ENCODE data around the gene RBPJL.
A peak's percentile ranks its signal among the peaks of the same experiment; 100 is the strongest.

The RBPJL gene

GRCh38 chr20:45293041-45294002 is 13.3 kb upstream of the RBPJL start:
- Histone ChIP-seq H3K79me2 (ENCODE audit: insufficient read depth, low read depth) (no peaks in the 10 kb centered on the region), H4K20me1 (ENCODE audit: insufficient read depth) (no peaks in the 10 kb centered on the region), H3K4me1 (ENCODE audit: low read depth, poor library complexity, severe bottlenecking) (peaks cover 42% of the 10 kb centered on the region), H3K4me2 (peak overlapping the region; percentile 63), H3K27me3 (ENCODE audit: insufficient read depth, low read depth) (no peaks in the 10 kb centered on the region), H2AFZ (ENCODE audit: low read depth) (peak overlapping the region; percentile 97), H3K9ac (peak overlapping the region; percentile 91), H3K27ac (peak overlapping the region; percentile 83), H3K36me3 (ENCODE audit: insufficient read depth) (no peaks in the 10 kb centered on the region), H3K4me3 (IDR thresholded peaks at IDR 0.05; ENCODE audit: insufficient read depth, low read depth, low read length) (no peak overlapping the region)
- peak; percentile 90 for TF ChIP-seq CTCF (conservative IDR thresholded peaks at IDR 0.05; ENCODE audit: low read depth, low read length)

GRCh38 chr20:45294003-45294368 is 12.7 kb upstream of the RBPJL start:
- peak; percentile 69 for TF ChIP-seq CTCF (conservative IDR thresholded peaks at IDR 0.05; ENCODE audit: low read depth, low read length)
- H4K20me1 ChIP-seq (ENCODE audit: insufficient read depth): no peaks in the 10 kb centered on the region
- no peak overlapping the region for H3K9ac ChIP-seq
- H3K4me1 ChIP-seq (ENCODE audit: low read depth, poor library complexity, severe bottlenecking): peaks cover 42% of the 10 kb centered on the region
- H3K27me3 ChIP-seq (ENCODE audit: insufficient read depth, low read depth): no peaks in the 10 kb centered on the region
- no peak overlapping the region for H3K4me3 ChIP-seq (IDR thresholded peaks at IDR 0.05; ENCODE audit: insufficient read depth, low read depth, low read length)
- H3K79me2 ChIP-seq (ENCODE audit: insufficient read depth, low read depth): no peaks in the 10 kb centered on the region
- H3K36me3 ChIP-seq (ENCODE audit: insufficient read depth): no peaks in the 10 kb centered on the region
- H2AFZ ChIP-seq (ENCODE audit: low read depth): peak overlapping the region; percentile 97; the same call in 1 of the 2 replicates
- H3K27ac ChIP-seq: no peak overlapping the region
- H3K4me2 ChIP-seq: peak overlapping the region; percentile 63; the same call in 1 of the 2 replicates

- TF ChIP-seq CTCF (conservative IDR thresholded peaks at IDR 0.05; ENCODE audit: low read depth, low read length): no peak
- no peak overlapping the region for H3K27ac ChIP-seq
- H3K4me1 ChIP-seq (ENCODE audit: low read depth, poor library complexity, severe bottlenecking): peaks cover 41% of the 10 kb centered on the region
- H3K27me3 ChIP-seq (ENCODE audit: insufficient read depth, low read depth): no peaks in the 10 kb centered on the region
- no peaks in the 10 kb centered on the region for H3K36me3 ChIP-seq (ENCODE audit: insufficient read depth)
- no peak overlapping the region for H2AFZ ChIP-seq (ENCODE audit: low read depth)
- H3K79me2 ChIP-seq (ENCODE audit: insufficient read depth, low read depth): no peaks in the 10 kb centered on the region
- H3K9ac ChIP-seq: no peak overlapping the region
- no peak overlapping the region for H3K4me3 ChIP-seq (IDR thresholded peaks at IDR 0.05; ENCODE audit: insufficient read depth, low read depth, low read length)
- no peaks in the 10 kb centered on the region for H4K20me1 ChIP-seq (ENCODE audit: insufficient read depth)
- no peak overlapping the region for H3K4me2 ChIP-seq
These were observed 12.0 kb upstream of the RBPJL start for GRCh38 chr20:45294659-45295058.

- no peak for TF ChIP-seq CTCF (conservative IDR thresholded peaks at IDR 0.05; ENCODE audit: low read depth, low read length)
These were observed 8.7 kb upstream of the RBPJL start for GRCh38 chr20:45297786-45298497.

More at GRCh38 chr20:45297786-45298497, 8.7 kb upstream of the RBPJL start:
- Histone ChIP-seq H3K27ac (no peak overlapping the region), H3K4me2 (no peak overlapping the region), H3K79me2 (ENCODE audit: insufficient read depth, low read depth) (no peaks in the 10 kb centered on the region), H3K4me1 (ENCODE audit: low read depth, poor library complexity, severe bottlenecking) (peaks cover 35% of the 10 kb centered on the region), H3K27me3 (ENCODE audit: insufficient read depth, low read depth) (no peaks in the 10 kb centered on the region), H3K36me3 (ENCODE audit: insufficient read depth) (no peaks in the 10 kb centered on the region), H3K4me3 (IDR thresholded peaks at IDR 0.05; ENCODE audit: insufficient read depth, low read depth, low read length) (no peak overlapping the region), H3K9ac (no peak overlapping the region), H4K20me1 (ENCODE audit: insufficient read depth) (no peaks in the 10 kb centered on the region), H2AFZ (ENCODE audit: low read depth) (no peak overlapping the region)

Data from KMS-11 (cell line).